ENCODE data around the gene BBOX1. TPM values are rescaled to one million over a fixed set of nuclear protein-coding genes. Genes with fewer than 3 reads are reported as not detected.

BBOX1 gene
- total and polyA plus RNA-seq, 2 of the 8 experiments (the other 6 are each of a cell fraction or from before 2014, with no cell fraction given), result not detected

DNA sequence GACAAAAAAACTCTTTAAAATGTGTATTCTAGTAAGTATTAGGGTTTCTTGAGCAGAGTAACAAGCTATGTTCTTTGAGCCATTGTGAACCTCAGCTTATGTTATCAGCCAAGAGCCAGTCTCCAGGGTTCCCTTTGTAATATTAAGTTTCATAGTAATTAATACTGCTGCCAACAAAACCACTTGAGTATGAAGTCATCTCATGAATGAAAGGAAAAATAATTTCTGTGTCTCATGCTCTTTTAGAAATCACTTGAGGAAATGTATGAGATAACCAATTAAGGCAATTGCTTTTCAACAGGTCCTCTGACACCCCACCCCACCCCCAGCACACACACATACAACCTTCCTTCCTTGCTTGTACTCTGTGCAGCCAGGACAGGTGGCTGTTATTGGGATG, 59.9 kb downstream of the BBOX1 start:
- Histone ChIP-seq H3K56ac (replicated peaks; ENCODE audit: insufficient read length, low read depth, low read length) (no peak overlapping the region), H3K27ac (ENCODE audit: low read depth, low read length) (no peak overlapping the region), H3K27me3 (replicated peaks in 1 of 4; ENCODE audit: control insufficient read depth in 3 of 4, extremely low read depth in 1 of 4, insufficient read depth in 3 of 4, low read length in 3 of 4) (no peaks in the 10 kb centered on the region), H2AFZ (ENCODE audit: low read length) (no peak overlapping the region), H2BK5ac (ENCODE audit: low read depth, low read length) (no peak overlapping the region), H3K14ac (ENCODE audit: insufficient read length) (no peak overlapping the region), H3K4me2 (ENCODE audit: insufficient read depth in 1 of 2, low read depth in 2 of 2, low read length in 2 of 2) (no peak overlapping the region), H2BK120ac (replicated peaks; ENCODE audit: low read depth, low read length) (no peak overlapping the region), H3K18ac (ENCODE audit: extremely low read depth, low read length) (no peak overlapping the region), H2BK20ac (ENCODE audit: low read length) (no peak overlapping the region), H3K4ac (replicated peaks; ENCODE audit: insufficient read length, low read depth, low read length) (no peak overlapping the region), H3K23ac (ENCODE audit: insufficient read length) (no peak overlapping the region), H3K79me1 (ENCODE audit: low read depth, low read length) (no peaks in the 10 kb centered on the region), H3K9ac (replicated peaks in 1 of 4; ENCODE audit: extremely low read depth in 1 of 4, low read depth in 3 of 4, low read length in 3 of 4) (no peak overlapping the region), H3K36me3 (ENCODE audit: control insufficient read depth in 2 of 4, insufficient read depth in 4 of 4, low read length in 3 of 4) (no peaks in the 10 kb centered on the region), H3K4me3 (ENCODE audit: extremely low read depth in 1 of 4, insufficient read depth in 2 of 4, low read depth in 3 of 4, low read length in 4 of 4) (no peak overlapping the region), H3K4me1 (replicated peaks in 1 of 4; ENCODE audit: control insufficient read depth in 3 of 4, insufficient read depth in 4 of 4, low read length in 3 of 4) (no peaks in the 10 kb centered on the region), H4K8ac (ENCODE audit: extremely low read depth, insufficient read depth, low read length) (no peak overlapping the region), H4K5ac (ENCODE audit: insufficient read length, low read depth, low read length) (no peak overlapping the region), H3K79me2 (ENCODE audit: control insufficient read depth in 1 of 2, insufficient read depth in 2 of 2, low read length in 2 of 2) (no peaks in the 10 kb centered on the region), H4K20me1 (replicated peaks in 1 of 2; ENCODE audit: control insufficient read depth in 1 of 2, insufficient read depth in 2 of 2, low read length in 2 of 2) (no peaks in the 10 kb centered on the region), H2BK12ac (ENCODE audit: low read depth, low read length) (no peak overlapping the region), H3K9me3 (ENCODE audit: insufficient read depth in 2 of 2, low read depth in 1 of 2, low read length in 1 of 2) (no peaks in the 10 kb centered on the region), H3K23me2 (ENCODE audit: low read depth, low read length) (no peaks in the 10 kb centered on the region), H2BK15ac (ENCODE audit: low read length) (no peak overlapping the region), H2AK5ac (ENCODE audit: low read depth, low read length) (no peak overlapping the region), H4K91ac (replicated peaks; ENCODE audit: insufficient read length, low read length) (no peak overlapping the region)
- DNase-seq (ENCODE audit: low read depth in 1 of 2, low spot score in 2 of 2) (no peak), FAIRE-seq (no peak)
- TF ChIP-seq TEAD4 (IDR thresholded peaks at IDR 0.05; ENCODE audit: low read depth, low read length), result no peak
- TF ChIP-seq TBP (IDR thresholded peaks at IDR 0.05; ENCODE audit: low read depth, low read length), result no peak
- no peak for TF ChIP-seq EZH2 (IDR thresholded peaks at IDR 0.05; ENCODE audit: low read depth, low read length, severe bottlenecking)
- TF ChIP-seq E2F6 (IDR thresholded peaks at IDR 0.05), result no peak
- TF ChIP-seq CHD1 (IDR thresholded peaks at IDR 0.05; ENCODE audit: low read depth, low read length), result no peak
- no peak for TF ChIP-seq BRCA1 (IDR thresholded peaks at IDR 0.05; ENCODE audit: low read depth, low read length)
- TF ChIP-seq TCF12 (IDR thresholded peaks at IDR 0.05; ENCODE audit: low read depth, low read length), result no peak
- no peak for TF ChIP-seq SP4 (IDR thresholded peaks at IDR 0.05; ENCODE audit: low read length)
- TF ChIP-seq JUND (IDR thresholded peaks at IDR 0.05; ENCODE audit: low read length), result no peak
- no peak for TF ChIP-seq SUZ12 (IDR thresholded peaks at IDR 0.05; ENCODE audit: low read length)
- no peak for TF ChIP-seq GTF2F1 (IDR thresholded peaks at IDR 0.05; ENCODE audit: borderline replicate concordance, low read depth, low read length)
- POLR2A ChIA-PET (ENCODE audit: partially characterized antibody), result no interaction called here
- CTCF ChIA-PET (ENCODE audit: partially characterized antibody), result no interaction called here

Data from H1 (cell line).